GM12878 (cell line): ENCODE results near the gene GFRA1.

Experiments used
- CBFB ChIP-seq: IDR thresholded peaks from 2 replicates; pipeline ENCODE4 v1.6.1; 2016; ENCODE audit warnings: antibody characterized with exemption, low read depth
- CHD2 ChIP-seq: IDR thresholded peaks from 2 replicates; pipeline ENCODE4 v1.6.1; 2011; ENCODE audit warnings: low read depth, low read length, improper control_type of control experiment, borderline replicate concordance
- CTCF ChIP-seq, 3 experiments: IDR thresholded peaks in 2 of 3; conservative IDR thresholded peaks in 1 of 3; 2 replicates each; pipeline ENCODE4 v1.5.1; 2011; ENCODE audit warnings: low read depth in 3 of 3, low read length in 3 of 3, mild to moderate bottlenecking in 3 of 3, control low read depth in 2 of 3, moderate library complexity in 2 of 3, inconsistent platforms in 1 of 3, mixed read lengths in 1 of 3; ENCODE audit not compliant: control insufficient read depth in 2 of 3, insufficient read depth in 1 of 3; ENCODE audit errors: extremely low read depth in 1 of 3
- CUX1 ChIP-seq: IDR thresholded peaks from 2 replicates; pipeline ENCODE4 v1.6.1; 2012; ENCODE audit warnings: improper control_type of control experiment, low read depth, low read length; ENCODE audit not compliant: insufficient replicate concordance
- EP300 ChIP-seq, 2 experiments: fragments of 150-350 bp in 1 of 2; IDR thresholded peaks; 2 replicates each; pipeline ENCODE4 v1.6.1; 2011 to 2012; ENCODE audit warnings: low read depth in 2 of 2, low read length in 2 of 2, borderline replicate concordance in 1 of 2, improper control_type of control experiment in 1 of 2, inconsistent platforms in 1 of 2; ENCODE audit not compliant: control insufficient read depth in 1 of 2
- MXI1 ChIP-seq: fragments of 150-350 bp; IDR thresholded peaks from 2 replicates; pipeline ENCODE4 v1.6.1; 2011; ENCODE audit warnings: low read depth, mild to moderate bottlenecking, inconsistent platforms, low read length, improper control_type of control experiment
- NFYB ChIP-seq: IDR thresholded peaks from 2 replicates; pipeline ENCODE4 v1.6.1; 2011; ENCODE audit warnings: low read depth, mild to moderate bottlenecking, low read length, improper control_type of control experiment, moderate library complexity; ENCODE audit not compliant: insufficient read depth
- NRF1 ChIP-seq: conservative IDR thresholded peaks from 2 replicates; pipeline ENCODE4 v1.6.1; 2011; ENCODE audit warnings: mild to moderate bottlenecking, low read depth, low read length, improper control_type of control experiment
- POLR2AphosphoS5 ChIP-seq: IDR thresholded peaks from 2 replicates; pipeline ENCODE4 v1.6.1; 2011; ENCODE audit warnings: mild to moderate bottlenecking, low read length, inconsistent platforms
- SIN3A ChIP-seq: IDR thresholded peaks from 2 replicates; pipeline ENCODE4 v1.6.1; 2012; ENCODE audit warnings: low read depth, low read length, improper control_type of control experiment
- SRF ChIP-seq, 2 experiments: IDR thresholded peaks; 2 replicates each; pipeline ENCODE4 v1.6.1; 2011; ENCODE audit warnings: low read depth in 2 of 2, low read length in 2 of 2, mild to moderate bottlenecking in 1 of 2, moderate library complexity in 1 of 2
- ZBTB40 ChIP-seq: fragments of 450-650 bp; IDR thresholded peaks from 2 replicates; pipeline ENCODE4 v1.6.1; 2016; ENCODE audit warnings: mild to moderate bottlenecking, moderate library complexity, borderline replicate concordance

DNA sequence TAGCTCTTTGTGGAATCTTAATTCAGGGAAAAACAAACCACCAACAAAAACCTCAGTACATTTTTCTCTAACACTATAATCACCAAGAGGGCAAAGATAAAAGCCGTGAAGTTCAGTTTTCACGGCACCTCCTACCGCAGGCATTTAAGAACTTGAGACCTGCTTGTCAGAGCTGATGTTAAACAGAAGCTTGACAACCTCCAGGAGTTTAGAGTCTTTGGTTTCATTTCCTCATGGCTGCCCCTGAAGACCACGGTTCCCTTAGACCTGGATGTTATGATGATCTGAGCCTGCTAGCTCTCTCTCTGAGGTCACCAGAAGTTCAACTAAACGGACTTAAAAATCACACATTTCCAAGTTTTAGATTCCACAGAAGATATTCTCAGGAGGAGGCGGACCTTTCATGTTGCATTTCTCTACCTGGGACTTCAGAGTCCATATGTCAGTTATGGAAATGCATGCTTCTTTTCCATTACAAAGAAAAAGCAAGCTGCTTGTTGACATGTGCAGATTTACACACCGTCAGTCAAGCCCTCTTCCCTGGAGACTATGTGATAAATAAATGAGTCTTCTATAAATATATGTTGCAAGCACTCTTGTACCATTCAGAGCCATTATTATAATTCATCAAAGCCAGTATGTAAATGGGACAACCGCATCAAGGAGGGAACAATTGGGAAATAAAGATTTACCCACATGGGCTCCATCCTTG, 258.0 kb downstream of the GFRA1 start:
- no peak for TF ChIP-seq EP300 (IDR thresholded peaks at IDR 0.05; ENCODE audit: borderline replicate concordance in 1 of 2, control insufficient read depth in 1 of 2, low read depth in 2 of 2, low read length in 2 of 2)
- no peak for TF ChIP-seq CBFB
- no peak for TF ChIP-seq CTCF (IDR thresholded peaks at IDR 0.05 in 2 of 3, conservative IDR thresholded peaks at IDR 0.05 in 1 of 3; ENCODE audit: control insufficient read depth in 2 of 3, extremely low read depth in 1 of 3, insufficient read depth in 1 of 3, low read depth in 3 of 3, low read length in 3 of 3)
- TF ChIP-seq ZBTB40, result no peak
- TF ChIP-seq POLR2AphosphoS5, result no peak
- TF ChIP-seq SIN3A, result no peak
- no peak for TF ChIP-seq SRF (IDR thresholded peaks at IDR 0.05; ENCODE audit: low read depth in 2 of 2, low read length in 2 of 2)
- TF ChIP-seq MXI1, result no peak
- TF ChIP-seq CHD2, result no peak
- no peak for TF ChIP-seq NRF1
- no peak for TF ChIP-seq NFYB
- TF ChIP-seq CUX1, result no peak
